Neuronal stem cell (in vitro differentiated cells): Measurements from ENCODE around the gene PEX5. TPM values are rescaled to one million over a fixed set of nuclear protein-coding genes. Genes with fewer than 3 reads are reported as not detected.
A peak's percentile ranks its signal among the peaks of the same experiment; 100 is the strongest.

ENCODE experiments used
- DNase-seq: peaks from one replicate; pipeline ENCODE4 v3.0.0-alpha.2; 2013; ENCODE audit warnings: low spot score
- H2AFZ ChIP-seq: one replicate; pipeline ENCODE4 v1.6.1; 2013; ENCODE audit warnings: mild to moderate bottlenecking, low read length, inconsistent platforms
- H2AK5ac ChIP-seq: 2 replicates; pipeline ENCODE4 v1.6.1; 2013; ENCODE audit warnings: low read depth, mild to moderate bottlenecking, inconsistent platforms, low read length, moderate library complexity, mixed read lengths
- H2BK120ac ChIP-seq: 2 replicates; pipeline ENCODE4 v1.6.1; 2013; ENCODE audit warnings: low read depth, mild to moderate bottlenecking, inconsistent platforms, low read length, moderate library complexity, mixed read lengths
- H2BK12ac ChIP-seq: one replicate; pipeline ENCODE4 v1.6.1; 2013; ENCODE audit warnings: low read length, inconsistent platforms
- H2BK15ac ChIP-seq: 2 replicates; pipeline ENCODE4 v1.6.1; 2013; ENCODE audit warnings: mild to moderate bottlenecking, low read length, inconsistent platforms, mixed read lengths
- H2BK5ac ChIP-seq: one replicate; pipeline ENCODE4 v1.6.1; 2013; ENCODE audit warnings: inconsistent platforms, mild to moderate bottlenecking, low read length, moderate library complexity
- H3K14ac ChIP-seq: one replicate; pipeline ENCODE4 v1.6.1; 2013; ENCODE audit warnings: low read length, inconsistent platforms
- H3K18ac ChIP-seq: 2 replicates; pipeline ENCODE4 v1.6.1; 2013; ENCODE audit warnings: low read length, inconsistent platforms
- H3K23ac ChIP-seq: 2 replicates; pipeline ENCODE4 v1.6.1; 2013; ENCODE audit warnings: low read depth, mild to moderate bottlenecking, mixed read lengths, low read length, inconsistent platforms; ENCODE audit not compliant: poor library complexity
- H3K27ac ChIP-seq: replicated peaks from 3 replicates; pipeline ENCODE4 v1.5.1; 2013; ENCODE audit warnings: low read length, inconsistent platforms
- H3K27me3 ChIP-seq, 3 experiments: 2 replicates each; pipeline ENCODE4 v1.6.1; 2013; ENCODE audit warnings: low read length in 3 of 3, mild to moderate bottlenecking in 2 of 3, inconsistent platforms in 1 of 3, low read depth in 1 of 3, mixed read lengths in 1 of 3, moderate library complexity in 1 of 3; ENCODE audit not compliant: control insufficient read depth in 3 of 3, insufficient read depth in 3 of 3
- H3K36me3 ChIP-seq, 2 donors: replicated peaks in 1 of 2; 2 replicates each; pipeline ENCODE4 v1.6.1; 2013; ENCODE audit warnings: low read length in 2 of 2; ENCODE audit not compliant: control insufficient read depth in 2 of 2, insufficient read depth in 2 of 2
- H3K4ac ChIP-seq: 2 replicates; pipeline ENCODE4 v1.6.1; 2013; ENCODE audit warnings: inconsistent platforms, mild to moderate bottlenecking, low read length, moderate library complexity
- H3K4me1 ChIP-seq, 2 donors: 1 replicate in 1 of 2; 2 replicates in 1 of 2; pipeline ENCODE4 v1.6.1; 2013; ENCODE audit warnings: low read length in 2 of 2, low read depth in 1 of 2; ENCODE audit not compliant: control insufficient read depth in 2 of 2, insufficient read depth in 1 of 2
- H3K4me2 ChIP-seq: one replicate; pipeline ENCODE4 v1.6.1; 2013; ENCODE audit warnings: mild to moderate bottlenecking, low read length, inconsistent platforms; ENCODE audit not compliant: insufficient read depth, poor library complexity, severe bottlenecking
- H3K4me3 ChIP-seq, 2 donors: 2 replicates each; pipeline ENCODE4 v1.5.1; 2013; ENCODE audit warnings: low read length in 2 of 2, mild to moderate bottlenecking in 2 of 2, inconsistent platforms in 1 of 2, moderate library complexity in 1 of 2
- H3K79me1 ChIP-seq: one replicate; pipeline ENCODE4 v1.6.1; 2013; ENCODE audit warnings: low read depth, mild to moderate bottlenecking, inconsistent platforms, low read length, moderate library complexity
- H3K9ac ChIP-seq: one replicate; pipeline ENCODE4 v1.6.1; 2013; ENCODE audit warnings: mild to moderate bottlenecking, low read depth, low read length, inconsistent platforms; ENCODE audit not compliant: poor library complexity
- H3K9me3 ChIP-seq, 2 donors: replicated peaks in 1 of 2; 2 replicates each; pipeline versions ENCODE3 to v1.6.1; 2013; ENCODE audit warnings: low read length in 2 of 2, mild to moderate bottlenecking in 2 of 2, inconsistent platforms in 1 of 2, low read depth in 1 of 2, mixed read lengths in 1 of 2, moderate library complexity in 1 of 2; ENCODE audit not compliant: control insufficient read depth in 2 of 2, insufficient read depth in 1 of 2
- H4K8ac ChIP-seq: one replicate; pipeline ENCODE4 v1.6.1; 2013; ENCODE audit warnings: low read depth, mild to moderate bottlenecking, inconsistent platforms, low read length, moderate library complexity
- H4K91ac ChIP-seq: one replicate; pipeline ENCODE4 v1.6.1; 2013; ENCODE audit warnings: low read length, low read depth, mild to moderate bottlenecking, inconsistent platforms; ENCODE audit not compliant: poor library complexity
- WGBS, 2 donors: extraction: QIAGEN DNeasy Blood & Tissue Kit; methylation state at CpG; one replicate each; pipeline ENCODE4 v1.1.7; 2013; ENCODE audit warnings: missing lambda C conversion rate in 2 of 2, mixed read lengths in 1 of 2; ENCODE audit not compliant: insufficient read length in 2 of 2, insufficient replicate concordance in 1 of 2; ENCODE audit errors: extremely low coverage in 2 of 2; 5-methylcytosine and 5-hydroxymethylcytosine counted together
- polyA plus RNA-seq, 2 experiments: library from polyadenylated mRNA; stranded (reverse); fragments of 200-250 nt; gene quantifications; one replicate each; pipeline ENCODE4 v1.2.3, GENCODE V29; 2013

Gene PEX5
- polyA plus RNA-seq (2013, experiment 1 of 2): 21.3 TPM
- polyA plus RNA-seq (2013, experiment 2 of 2): 22.3 TPM

GRCh38 chr12:7189398-7190267 lies at the start of gene PEX5:
Gene PEX5 (plus strand): TSS chr12:7189686. CDS start chr12:7190378, 692 bp downstream.
- Histone ChIP-seq H3K79me1 (no peaks in the 10 kb centered on the region), H3K4me3 (peak within 1 kb of the TSS; percentile 91 to 98), H2BK5ac (peak within 1 kb of the TSS; percentile 88), H3K4me2 (peak within 1 kb of the TSS; percentile 84), H3K14ac (peak within 1 kb of the TSS; percentile 91), H3K4me1 (peaks cover 9 to 10% of the 10 kb centered on the region in 2 donors), H3K4ac (peak within 1 kb of the TSS; percentile 85), H3K9me3 (no peaks in the 10 kb centered on the region), H3K23ac (peak within 1 kb of the TSS; percentile 76), H2AK5ac (peak within 1 kb of the TSS; percentile 84), H2BK15ac (peak within 1 kb of the TSS; percentile 97), H3K27ac (peak within 1 kb of the TSS; percentile 53), H2BK120ac (no peak within 1 kb of the TSS), H3K27me3 (peaks cover 0 to 3% (median 0%) of the 10 kb centered on the region in 3 experiments), H4K8ac (no peak within 1 kb of the TSS), H3K36me3 (peaks cover 6 to 21% of the 10 kb centered on the region in 2 donors), H3K9ac (peak within 1 kb of the TSS; percentile 96), H2BK12ac (peak within 1 kb of the TSS; percentile 67), H4K91ac (no peak within 1 kb of the TSS), H3K18ac (peak within 1 kb of the TSS; percentile 100), H2AFZ (peak within 1 kb of the TSS; percentile 99)
- no CpG with 5 or more reads among the region's 68 CpGs for WGBS, 2 donors
- DNase-seq: peak; percentile 87

DNA sequence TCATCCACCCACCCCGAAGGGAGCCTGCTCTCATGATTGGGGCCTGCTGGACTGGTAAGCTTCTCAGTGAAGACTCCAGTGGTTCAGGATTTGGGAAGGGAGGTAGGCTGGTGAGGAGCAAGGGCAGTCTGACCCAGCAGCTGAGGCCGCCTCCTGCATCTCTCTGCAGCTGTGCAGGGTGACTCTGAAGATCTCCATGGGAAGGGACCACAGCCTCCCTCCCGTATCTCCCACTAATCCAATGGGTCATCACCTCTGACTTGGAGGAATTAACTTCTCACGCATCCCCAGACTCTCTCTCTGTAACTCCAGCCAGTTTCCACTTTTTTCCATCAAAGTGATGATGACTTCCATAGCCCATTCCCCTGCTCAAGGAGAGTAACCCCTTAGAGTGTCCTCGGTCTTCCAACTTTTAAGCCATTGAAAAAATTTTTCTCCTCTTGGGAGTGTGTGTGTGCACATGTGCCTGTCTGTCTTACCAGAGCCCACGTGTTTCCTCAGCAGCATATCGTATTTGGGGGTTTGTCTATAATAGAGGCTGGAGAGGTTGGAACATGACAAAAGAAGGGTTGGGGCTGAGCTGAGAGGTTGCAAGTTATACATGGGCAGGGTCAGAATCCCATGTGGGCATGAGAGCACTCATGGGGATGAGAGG lies 48.0 kb upstream of the PEX5 start:
- H2BK12ac ChIP-seq: no peak overlapping the region
- H3K4me3 ChIP-seq: no peak overlapping the region
- no peak overlapping the region for H2BK15ac ChIP-seq
- H4K91ac ChIP-seq: no peak overlapping the region
- H2AK5ac ChIP-seq: no peak overlapping the region
- H3K9ac ChIP-seq: no peak overlapping the region
- H3K23ac ChIP-seq: no peak overlapping the region
- no peak overlapping the region for H2AFZ ChIP-seq
- H3K4me2 ChIP-seq: no peak overlapping the region
- H3K4ac ChIP-seq: no peak overlapping the region
- no peak overlapping the region for H3K14ac ChIP-seq
- H3K4me1 ChIP-seq: no peaks in the 10 kb centered on the region
- no peaks in the 10 kb centered on the region for H3K79me1 ChIP-seq
- no peak overlapping the region for H2BK120ac ChIP-seq
- H2BK5ac ChIP-seq: no peak overlapping the region
- H4K8ac ChIP-seq: no peak overlapping the region
- H3K9me3 ChIP-seq: no peaks in the 10 kb centered on the region
- H3K18ac ChIP-seq: no peak overlapping the region
- no CpG with 5 or more reads among the region's 7 CpGs for WGBS, 2 donors
- no peaks in the 10 kb centered on the region for H3K27me3 ChIP-seq
- peaks cover 12 to 70% of the 10 kb centered on the region in 2 donors for H3K36me3 ChIP-seq
- DNase-seq: no peak
- H3K27ac ChIP-seq: no peak overlapping the region

DNA sequence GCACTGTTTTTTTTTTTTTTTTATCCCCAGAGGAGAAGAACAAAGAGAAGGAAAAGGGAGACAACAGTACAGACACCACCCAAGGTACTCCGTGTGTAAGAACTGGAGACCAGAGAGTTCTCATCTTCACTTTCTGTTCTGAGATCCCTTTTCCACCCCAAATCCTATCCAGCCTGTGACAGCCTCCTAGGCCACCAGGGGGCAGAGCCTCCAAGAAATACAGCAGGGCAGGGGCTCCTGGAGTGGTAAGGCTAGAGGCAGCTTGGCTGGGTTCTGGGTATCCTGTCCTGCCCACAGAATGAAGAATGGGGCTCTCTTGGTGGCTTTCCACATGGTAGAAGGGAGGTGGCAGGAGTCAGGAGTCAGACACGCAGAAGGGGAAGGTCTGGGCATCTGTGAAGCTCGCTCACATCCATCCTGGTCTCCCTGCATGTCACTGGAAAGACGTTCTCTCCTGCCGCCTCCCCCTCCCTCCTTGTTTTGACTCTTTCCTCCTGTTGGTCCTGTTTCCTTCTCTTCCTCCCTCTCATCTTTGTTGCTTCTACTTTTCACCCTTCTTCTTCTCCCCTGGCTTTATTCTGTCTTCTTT lies 47.3 kb upstream of the PEX5 start:
- DNase-seq: peak; percentile 39
- no peaks in the 10 kb centered on the region for H3K4me1 ChIP-seq
- no peak overlapping the region for H3K4ac ChIP-seq
- no peak overlapping the region for H3K4me2 ChIP-seq
- H4K91ac ChIP-seq: no peak overlapping the region
- H3K9ac ChIP-seq: no peak overlapping the region
- no peak overlapping the region for H4K8ac ChIP-seq
- no peaks in the 10 kb centered on the region for H3K79me1 ChIP-seq
- H3K36me3 ChIP-seq: peaks cover 6 to 69% of the 10 kb centered on the region in 2 donors
- no peak overlapping the region for H2BK5ac ChIP-seq
- H2BK15ac ChIP-seq: no peak overlapping the region
- H2BK120ac ChIP-seq: no peak overlapping the region
- no peak overlapping the region for H3K14ac ChIP-seq
- H2BK12ac ChIP-seq: no peak overlapping the region
- H3K9me3 ChIP-seq: no peaks in the 10 kb centered on the region
- no peak overlapping the region for H3K4me3 ChIP-seq
- H3K27ac ChIP-seq: no peak overlapping the region
- no peak overlapping the region for H3K18ac ChIP-seq
- H3K23ac ChIP-seq: no peak overlapping the region
- no peak overlapping the region for H2AFZ ChIP-seq
- H2AK5ac ChIP-seq: no peak overlapping the region
- H3K27me3 ChIP-seq: no peaks in the 10 kb centered on the region
- WGBS, 2 donors: no CpG with 5 or more reads among the region's 5 CpGs
